HepG2 (cell line): Measurements from ENCODE around the gene UQCR11.

Experiments used
- NFYB ChIP-seq: sonication (generic); formaldehyde crosslinking; IDR thresholded peaks from 2 replicates; pipeline ENCODE4 v1.4.0; 2020; ENCODE audit warnings: missing genetic modification reagents
- ZNF556 ChIP-seq: sonication (generic); formaldehyde crosslinking; IDR thresholded peaks from 2 replicates; pipeline ENCODE4 v1.4.0; 2020; ENCODE audit warnings: mild to moderate bottlenecking, missing genetic modification reagents, borderline replicate concordance

DNA sequence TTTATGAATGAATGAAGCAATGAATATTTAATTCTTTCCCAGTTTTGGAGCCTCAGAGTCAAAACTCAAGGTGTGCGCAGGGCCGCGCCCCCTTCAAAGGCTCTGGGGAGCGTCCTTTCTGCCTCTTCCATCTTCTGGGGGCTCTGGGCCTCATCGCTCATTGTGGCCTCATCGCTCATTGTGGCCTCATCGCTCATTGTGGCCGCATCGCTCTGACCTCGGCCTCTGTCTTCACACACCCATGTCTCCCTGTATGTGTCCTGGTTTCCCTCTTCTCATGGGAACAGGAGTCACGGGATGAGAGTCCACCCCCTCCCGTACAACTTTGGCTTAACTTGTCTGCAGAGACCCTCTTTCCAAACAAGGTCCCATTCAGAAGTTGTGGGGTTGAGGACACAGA lies 33.9 kb downstream of the UQCR11 start:
- TF ChIP-seq NFYB (CRISPR knock-in tag) (no peak), ZNF556 (no peak)
